WTC11 (cell line): ENCODE measurements around the gene TRPC4AP. TPM values are rescaled to one million over a fixed set of nuclear protein-coding genes. Genes with fewer than 3 reads are reported as not detected.

Experiments
- ATAC-seq: fragments of 200-7000 bp; cut with Tn5 transposase; 2 replicates; pipeline ENCODE4 v1.10.0; 2021; ENCODE audit warnings: mild to moderate bottlenecking, moderate library complexity
- CTCF ChIA-PET: fragments of 300-600 bp; sonication (Branson Sonifier 250); formaldehyde crosslinking; loops from one replicate; lab custom pipeline; 2021; ENCODE audit warnings: antibody characterized with exemption; lab: Charles Lee
- POLR2A ChIA-PET: fragments of 350-600 bp; sonication (Branson Sonifier 250); formaldehyde crosslinking; loops from one replicate; lab custom pipeline; 2021; ENCODE audit warnings: antibody characterized with exemption; lab: Charles Lee
- DNase-seq: peaks from one replicate; pipeline ENCODE4 v3.0.0; 2021; ENCODE audit warnings: low spot score
- H3K27ac Mint-ChIP-seq: 2 replicates; pipeline ENCODE4 v1.8.0; 2021; ENCODE audit warnings: mixed read lengths
- H3K27me3 Mint-ChIP-seq: 2 replicates; pipeline ENCODE4 v1.8.0; 2021; ENCODE audit warnings: low read depth, mild to moderate bottlenecking, moderate library complexity, mixed read lengths
- H3K36me3 Mint-ChIP-seq: 2 replicates; pipeline ENCODE4 v1.8.0; 2021; ENCODE audit warnings: mixed read lengths
- H3K4me1 Mint-ChIP-seq: 2 replicates; pipeline ENCODE4 v1.8.0; 2022; ENCODE audit warnings: mixed read lengths
- H3K4me3 Mint-ChIP-seq: 2 replicates; pipeline ENCODE4 v1.8.0; 2021; ENCODE audit warnings: mild to moderate bottlenecking, moderate library complexity, mixed read lengths
- H3K9me3 Mint-ChIP-seq: 2 replicates; pipeline ENCODE4 v1.8.0; 2021; ENCODE audit warnings: mixed read lengths
- AFF4 ChIP-seq: sonication (generic); formaldehyde crosslinking; IDR thresholded peaks from 2 replicates; pipeline ENCODE4 v1.8.1; 2023; ENCODE audit warnings: mild to moderate bottlenecking, missing genetic modification reagents, borderline replicate concordance
- ARID4B ChIP-seq: sonication (generic); formaldehyde crosslinking; IDR thresholded peaks from 2 replicates; pipeline ENCODE4 v1.8.0; 2023; ENCODE audit warnings: missing genetic modification reagents, mild to moderate bottlenecking, borderline replicate concordance
- ESRRA ChIP-seq: sonication (generic); formaldehyde crosslinking; IDR thresholded peaks from 2 replicates; pipeline ENCODE4 v1.8.1; 2022; ENCODE audit warnings: mild to moderate bottlenecking, missing genetic modification reagents, borderline replicate concordance
- NFATC4 ChIP-seq: fragments of 250-450 bp; sonication (Bioruptor Pico); IDR thresholded peaks from 2 replicates; pipeline ENCODE4 v1.9.0; 2021; ENCODE audit warnings: mild to moderate bottlenecking
- NFE2L1 ChIP-seq: sonication (generic); formaldehyde crosslinking; IDR thresholded peaks from 2 replicates; pipeline ENCODE4 v1.8.1; 2023; ENCODE audit warnings: missing genetic modification reagents
- NR3C1 ChIP-seq: sonication (generic); formaldehyde crosslinking; conservative IDR thresholded peaks from 2 replicates; pipeline ENCODE4 v1.8.1; 2023; ENCODE audit warnings: low read depth, mild to moderate bottlenecking, missing genetic modification reagents
- OVOL2 ChIP-seq: fragments of 250-450 bp; sonication (Bioruptor Pico); IDR thresholded peaks from 2 replicates; pipeline ENCODE4 v1.9.0; 2021; ENCODE audit warnings: mild to moderate bottlenecking, borderline replicate concordance
- PRRX2 ChIP-seq: fragments of 250-450 bp; sonication (Bioruptor Pico); IDR thresholded peaks from 2 replicates; pipeline ENCODE4 v1.8.0; 2021; ENCODE audit warnings: mild to moderate bottlenecking
- TEAD4 ChIP-seq: sonication (generic); formaldehyde crosslinking; IDR thresholded peaks from 2 replicates; pipeline ENCODE4 v1.8.0; 2022; ENCODE audit warnings: mild to moderate bottlenecking, missing genetic modification reagents
- USF1 ChIP-seq: sonication (generic); formaldehyde crosslinking; IDR thresholded peaks from 2 replicates; pipeline ENCODE4 v1.8.0; 2022; ENCODE audit warnings: mild to moderate bottlenecking, missing genetic modification reagents
- USF2 ChIP-seq: sonication (generic); formaldehyde crosslinking; IDR thresholded peaks from 2 replicates; pipeline ENCODE4 v1.8.1; 2023; ENCODE audit warnings: mild to moderate bottlenecking, missing genetic modification reagents, moderate library complexity
- ZBTB21 ChIP-seq: sonication (generic); formaldehyde crosslinking; IDR thresholded peaks from 2 replicates; pipeline ENCODE4 v1.8.1; 2023; ENCODE audit warnings: mild to moderate bottlenecking, missing genetic modification reagents, borderline replicate concordance
- ZMAT4 ChIP-seq: fragments of 250-450 bp; sonication (Bioruptor Pico); IDR thresholded peaks from 2 replicates; pipeline ENCODE4 v1.9.0; 2021; ENCODE audit warnings: mild to moderate bottlenecking
- ZNF121 ChIP-seq: sonication (generic); formaldehyde crosslinking; IDR thresholded peaks from 2 replicates; pipeline ENCODE4 v1.8.0; 2023; ENCODE audit warnings: missing genetic modification reagents
- ZNF232 ChIP-seq: sonication (generic); formaldehyde crosslinking; IDR thresholded peaks from 2 replicates; pipeline ENCODE4 v1.8.0; 2022; ENCODE audit warnings: mild to moderate bottlenecking, missing genetic modification reagents
- ZNF281 ChIP-seq: sonication (generic); formaldehyde crosslinking; IDR thresholded peaks from 2 replicates; pipeline ENCODE4 v1.8.0; 2023; ENCODE audit warnings: mild to moderate bottlenecking, missing genetic modification reagents
- ZNF532 ChIP-seq: fragments of 250-450 bp; sonication (Bioruptor Pico); IDR thresholded peaks from 2 replicates; pipeline ENCODE4 v1.9.0; 2021; ENCODE audit warnings: mild to moderate bottlenecking, borderline replicate concordance
- ZSCAN18 ChIP-seq: fragments of 250-450 bp; sonication (Bioruptor Pico); IDR thresholded peaks from 2 replicates; pipeline ENCODE4 v2.1.2; 2022; ENCODE audit warnings: mild to moderate bottlenecking, moderate library complexity
- total RNA-seq: library from RNA; stranded (reverse); gene quantifications from 3 replicates; pipeline ENCODE4 v1.2.3, GENCODE V29; 2021

TRPC4AP gene
- total RNA-seq, 1 experiment from 2014 or later: 73.8 TPM

- no peak overlapping the region for H3K27ac Mint-ChIP-seq
- peaks cover 39% of the 10 kb centered on the region for H3K36me3 Mint-ChIP-seq
- POLR2A ChIA-PET: no interaction called here
- CTCF ChIA-PET: no interaction called here
- ATAC-seq: no peak
- TF ChIP-seq ARID4B: no peak
- no peak for TF ChIP-seq ZNF532
- no peak for TF ChIP-seq ZNF281 (CRISPR knock-in tag)
- no peak for TF ChIP-seq NFATC4 (CRISPR knock-in tag)
- TF ChIP-seq NFE2L1 (CRISPR knock-in tag): no peak
- TF ChIP-seq ZBTB21: no peak
- TF ChIP-seq NR3C1 (CRISPR knock-in tag): no peak
- TF ChIP-seq AFF4 (CRISPR knock-in tag): no peak
- no peak for TF ChIP-seq USF1 (CRISPR knock-in tag)
- no peak for TF ChIP-seq ZMAT4 (CRISPR knock-in tag)
- TF ChIP-seq PRRX2: no peak
- no peak for TF ChIP-seq ESRRA
- no peak for TF ChIP-seq OVOL2 (CRISPR knock-in tag)
- no peak for TF ChIP-seq ZNF232 (CRISPR knock-in tag)
- no peak for TF ChIP-seq TEAD4 (CRISPR knock-in tag)
- TF ChIP-seq ZSCAN18 (CRISPR knock-in tag): no peak
- no peak for TF ChIP-seq ZNF121 (CRISPR knock-in tag)
- no peak for TF ChIP-seq USF2
- H3K9me3 Mint-ChIP-seq: no peaks in the 10 kb centered on the region
- no peak overlapping the region for H3K4me3 Mint-ChIP-seq
- no peak for DNase-seq
- no peaks in the 10 kb centered on the region for H3K4me1 Mint-ChIP-seq
- no peaks in the 10 kb centered on the region for H3K27me3 Mint-ChIP-seq
These were observed 67.5 kb downstream of the TRPC4AP start for GRCh38 chr20:35025116-35025515.
